ENCODE measurements around the gene FRS2.
"Not testable (repeated sequence)": the region's sequence is repeated elsewhere in the genome, so short reads cannot be mapped to it uniquely, and the experiment has no call there.

DNA sequence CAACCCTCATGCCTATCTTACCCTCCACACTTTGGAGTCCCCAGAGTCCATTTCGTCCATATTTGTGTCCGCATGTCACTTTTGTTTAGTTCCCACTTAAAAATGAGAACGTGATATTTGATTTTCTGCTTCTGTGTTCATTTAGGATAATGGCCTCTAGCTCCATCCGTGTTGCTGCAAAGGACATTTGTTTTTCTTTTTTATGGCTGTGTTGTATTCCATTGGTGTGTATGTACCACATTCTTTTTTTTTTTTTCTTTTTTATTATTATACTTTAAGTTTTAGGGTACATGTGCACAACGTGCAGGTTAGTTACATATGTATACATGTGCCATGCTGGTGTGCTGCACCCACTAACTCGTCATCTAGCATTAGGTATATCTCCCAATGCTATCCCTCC, 133.4 kb downstream of the FRS2 start:
- TF ChIP-seq, protein P1, sequence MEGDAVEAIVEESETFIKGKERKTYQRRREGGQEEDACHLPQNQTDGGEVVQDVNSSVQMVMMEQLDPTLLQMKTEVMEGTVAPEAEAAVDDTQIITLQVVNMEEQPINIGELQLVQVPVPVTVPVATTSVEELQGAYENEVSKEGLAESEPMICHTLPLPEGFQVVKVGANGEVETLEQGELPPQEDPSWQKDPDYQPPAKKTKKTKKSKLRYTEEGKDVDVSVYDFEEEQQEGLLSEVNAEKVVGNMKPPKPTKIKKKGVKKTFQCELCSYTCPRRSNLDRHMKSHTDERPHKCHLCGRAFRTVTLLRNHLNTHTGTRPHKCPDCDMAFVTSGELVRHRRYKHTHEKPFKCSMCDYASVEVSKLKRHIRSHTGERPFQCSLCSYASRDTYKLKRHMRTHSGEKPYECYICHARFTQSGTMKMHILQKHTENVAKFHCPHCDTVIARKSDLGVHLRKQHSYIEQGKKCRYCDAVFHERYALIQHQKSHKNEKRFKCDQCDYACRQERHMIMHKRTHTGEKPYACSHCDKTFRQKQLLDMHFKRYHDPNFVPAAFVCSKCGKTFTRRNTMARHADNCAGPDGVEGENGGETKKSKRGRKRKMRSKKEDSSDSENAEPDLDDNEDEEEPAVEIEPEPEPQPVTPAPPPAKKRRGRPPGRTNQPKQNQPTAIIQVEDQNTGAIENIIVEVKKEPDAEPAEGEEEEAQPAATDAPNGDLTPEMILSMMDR (conservative IDR thresholded peaks at IDR 0.05) = not testable (repeated sequence)
- not testable (repeated sequence) for TF ChIP-seq ZFX (IDR thresholded peaks at IDR 0.05)

Measured in C4-2B (cell line).